CD14-positive monocyte (primary cell): Measurements from ENCODE around the gene STRIP1. TPM values are rescaled to one million over a fixed set of nuclear protein-coding genes. Genes with fewer than 3 reads are reported as not detected.

Source experiments
- DNase-seq, 3 donors: peaks; one replicate each; pipeline ENCODE4 v3.0.0-alpha.2; 2011 to 2022
- H2AFZ ChIP-seq: 2 replicates; pipeline ENCODE4 v1.6.0; 2012; ENCODE audit warnings: mild to moderate bottlenecking, low read depth, low read length, inconsistent platforms; ENCODE audit not compliant: insufficient read depth, poor library complexity, severe bottlenecking
- H3K27ac ChIP-seq, 2 donors: 1 replicate in 1 of 2; 2 replicates in 1 of 2; pipeline ENCODE4 v1.5.1; 2012 to 2013; ENCODE audit warnings: low read length in 2 of 2, control low read depth in 1 of 2, inconsistent platforms in 1 of 2, low read depth in 1 of 2, mild to moderate bottlenecking in 1 of 2
- H3K27me3 ChIP-seq, 2 donors: one replicate each; pipeline versions ENCODE4 v1.6.0 to v1.6.1; 2011 to 2013; ENCODE audit warnings: low read length in 2 of 2; ENCODE audit not compliant: control insufficient read depth in 2 of 2, insufficient read depth in 2 of 2
- H3K36me3 ChIP-seq, 2 donors: replicated peaks in 1 of 2; 1 replicate in 1 of 2; 2 replicates in 1 of 2; pipeline versions ENCODE4 v1.5.1 to v1.6.1; 2012 to 2013; ENCODE audit warnings: low read length in 2 of 2, control low read depth in 1 of 2, inconsistent platforms in 1 of 2, mild to moderate bottlenecking in 1 of 2; ENCODE audit not compliant: insufficient read depth in 2 of 2, control insufficient read depth in 1 of 2
- H3K4me1 ChIP-seq, 2 donors: 1 replicate in 1 of 2; 2 replicates in 1 of 2; pipeline versions ENCODE4 v1.5.1 to v1.6.1; 2012 to 2013; ENCODE audit warnings: low read length in 2 of 2, control low read depth in 1 of 2, inconsistent platforms in 1 of 2, mild to moderate bottlenecking in 1 of 2, moderate library complexity in 1 of 2; ENCODE audit not compliant: insufficient read depth in 2 of 2, control insufficient read depth in 1 of 2
- H3K4me2 ChIP-seq: replicated peaks from 2 replicates; pipeline ENCODE3; 2012; ENCODE audit warnings: low read length, moderate library complexity, mild to moderate bottlenecking; ENCODE audit not compliant: poor library complexity, severe bottlenecking; ENCODE audit errors: extremely low read depth
- H3K4me3 ChIP-seq, 3 experiments: fragments of 200-600 bp in 1 of 3; sonication (generic) in 1 of 3; replicated peaks in 1 of 3; 1 replicate in 2 of 3; 2 replicates in 1 of 3; pipeline ENCODE4 v1.5.1; 2011 to 2013; ENCODE audit warnings: low read length in 3 of 3, mild to moderate bottlenecking in 3 of 3, control low read depth in 2 of 3, low read depth in 2 of 3, inconsistent platforms in 1 of 3, moderate library complexity in 1 of 3
- H3K79me2 ChIP-seq: 2 replicates; pipeline ENCODE4 v1.6.0; 2012; ENCODE audit warnings: mild to moderate bottlenecking, control low read depth, inconsistent platforms, low read length, moderate library complexity; ENCODE audit not compliant: insufficient read depth
- H3K9ac ChIP-seq: 2 replicates; pipeline ENCODE4 v1.6.0; 2017; ENCODE audit warnings: low read length, mild to moderate bottlenecking; ENCODE audit not compliant: insufficient read depth, poor library complexity, severe bottlenecking
- H3K9me3 ChIP-seq, 2 donors: replicated peaks in 1 of 2; 1 replicate in 1 of 2; 2 replicates in 1 of 2; pipeline versions ENCODE4 v1.5.1 to v1.6.1; 2012 to 2013; ENCODE audit warnings: low read length in 2 of 2, control low read depth in 1 of 2; ENCODE audit not compliant: control insufficient read depth in 1 of 2, insufficient read depth in 1 of 2
- H4K20me1 ChIP-seq: 2 replicates; pipeline ENCODE4 v1.6.0; 2012; ENCODE audit warnings: mild to moderate bottlenecking, low read length, control low read depth, moderate library complexity; ENCODE audit not compliant: insufficient read depth
- H3K27ac Mint-ChIP-seq, 7 donors: one replicate each; pipeline ENCODE4 v1.8.0; 2020; ENCODE audit warnings: mild to moderate bottlenecking in 7 of 7, mixed read lengths in 7 of 7, moderate library complexity in 6 of 7, inconsistent platforms in 2 of 7
- H3K27me3 Mint-ChIP-seq, 3 donors: one replicate each; pipeline ENCODE4 v1.8.0; 2021 to 2022; ENCODE audit warnings: low read depth in 3 of 3, mild to moderate bottlenecking in 3 of 3, mixed read lengths in 3 of 3, moderate library complexity in 3 of 3, inconsistent platforms in 1 of 3
- H3K36me3 Mint-ChIP-seq, 2 donors: one replicate each; pipeline ENCODE4 v1.8.0; 2020; ENCODE audit warnings: mixed read lengths in 2 of 2, inconsistent platforms in 1 of 2, mild to moderate bottlenecking in 1 of 2
- H3K4me1 Mint-ChIP-seq: one replicate; pipeline ENCODE4 v1.8.0; 2020; ENCODE audit warnings: mild to moderate bottlenecking, mixed read lengths
- H3K4me3 Mint-ChIP-seq, 2 donors: one replicate each; pipeline ENCODE4 v1.8.0; 2020; ENCODE audit warnings: mild to moderate bottlenecking in 2 of 2, mixed read lengths in 2 of 2, moderate library complexity in 1 of 2
- H3K9me3 Mint-ChIP-seq, 7 donors: one replicate each; pipeline ENCODE4 v1.8.0; 2020 to 2022; ENCODE audit warnings: mixed read lengths in 7 of 7, mild to moderate bottlenecking in 6 of 7, moderate library complexity in 6 of 7, inconsistent platforms in 2 of 7
- CTCF ChIP-seq: fragments of 200-600 bp; IDR thresholded peaks from one replicate; pipeline ENCODE4 v1.8.0; 2022; ENCODE audit warnings: antibody characterized with exemption, mild to moderate bottlenecking
- WGBS: methylation state at CpG from one replicate; pipeline ENCODE4 v1.1.5; 2013; ENCODE audit warnings: missing lambda C conversion rate; ENCODE audit not compliant: insufficient coverage; 5-methylcytosine and 5-hydroxymethylcytosine counted together
- intact Hi-C, 2 donors: fragments of 100-400 bp; cut with micrococcal nuclease; formaldehyde crosslinking; loops; one replicate each; pipeline versions ENCODE4 v1.15.0 to v1.15.1; 2023
- polyA plus RNA-seq, 3 donors: library from polyadenylated mRNA; depleted of rRNA in 1 of 3; unstranded in 2 of 3; stranded (reverse) in 1 of 3; fragments of 300-500 nt in 2 of 3; fragments of >200 nt in 1 of 3; fragmentation: Illumina TruSeq in 2 of 3; gene quantifications; 1 replicate in 2 of 3; 2 replicates in 1 of 3; pipeline ENCODE4 v1.2.3, GENCODE V29; 2012 to 2021

The STRIP1 gene
- polyA plus RNA-seq, 3 donors = 8.9 to 33.6 (median 11.0) TPM

- Histone ChIP-seq H4K20me1 (peaks cover 70% of the 10 kb centered on the region), H3K9me3 (no peaks in the 10 kb centered on the region), H3K36me3 (peaks cover 3 to 23% of the 10 kb centered on the region in 2 donors), H3K4me2 (no peak overlapping the region), H3K4me3 (no peak overlapping the region), H3K27ac (peak overlapping the region in 1 of 2 donors; percentile 37), H3K4me1 (peaks cover 9 to 17% of the 10 kb centered on the region in 2 donors), H3K79me2 (peaks cover 51% of the 10 kb centered on the region), H3K9ac (no peak overlapping the region), H3K27me3 (no peaks in the 10 kb centered on the region), H2AFZ (no peak overlapping the region)
- Mint-ChIP-seq H3K36me3 (peaks cover 14 to 15% of the 10 kb centered on the region in 2 donors), H3K27me3 (peaks cover 0 to 2% (median 0%) of the 10 kb centered on the region in 3 donors), H3K4me1 (peaks cover 22% of the 10 kb centered on the region), H3K27ac (peak overlapping the region; percentile 13 to 82 (median 73)), H3K9me3 (no peaks in the 10 kb centered on the region), H3K4me3 (peak overlapping the region in 1 of 2 donors; percentile 8)
- 22% methylated on average over 1 of the region's 8 CpGs for WGBS
- peak; percentile 22 to 44 (median 27) for DNase-seq
- TF ChIP-seq CTCF = no peak
- intact Hi-C loops = no loop called here
Observed at GRCh38 chr1:110003747-110004428, 30.5 kb upstream of the STRIP1 start.

- Histone ChIP-seq H2AFZ (no peak overlapping the region), H3K27me3 (no peaks in the 10 kb centered on the region), H3K36me3 (peaks cover 8 to 30% of the 10 kb centered on the region in 2 donors), H4K20me1 (peaks cover 65% of the 10 kb centered on the region), H3K4me3 (no peak overlapping the region), H3K4me1 (peaks cover 8 to 14% of the 10 kb centered on the region in 2 donors), H3K4me2 (no peak overlapping the region), H3K79me2 (peaks cover 49% of the 10 kb centered on the region), H3K27ac (peak overlapping the region in 1 of 2 donors; percentile 37), H3K9ac (no peak overlapping the region), H3K9me3 (no peaks in the 10 kb centered on the region)
- Mint-ChIP-seq H3K36me3 (peaks cover 21 to 22% of the 10 kb centered on the region in 2 donors), H3K4me1 (peaks cover 19% of the 10 kb centered on the region), H3K9me3 (no peaks in the 10 kb centered on the region), H3K27ac (peak overlapping the region in 4 of 7 donors; percentile 16 to 82 (median 63)), H3K4me3 (no peak overlapping the region), H3K27me3 (peaks cover 0 to 2% (median 0%) of the 10 kb centered on the region in 3 donors)
- whole genome bisulfite sequencing = no CpG with 5 or more reads among the region's 1 CpG
- DNase-seq = no peak
- intact Hi-C loops = no loop called here
- no peak for TF ChIP-seq CTCF
Observed at GRCh38 chr1:110004583-110004982, 29.8 kb upstream of the STRIP1 start.
